Motor neuron (in vitro differentiated cells): Measurements from ENCODE around the gene TAF1B. TPM values are rescaled to one million over a fixed set of nuclear protein-coding genes. Genes with fewer than 3 reads are reported as not detected.
A peak's percentile ranks its signal among the peaks of the same experiment; 100 is the strongest.

ENCODE experiments used
- ATAC-seq, 8 experiments: fragments of 200-7000 bp; cut with Tn5 transposase; replicated peaks in 6 of 8; 2 replicates each; pipeline ENCODE4 v1.8.0; 2021; ENCODE audit warnings: mild to moderate bottlenecking in 8 of 8, moderate library complexity in 8 of 8
- H3K27ac ChIP-seq, 2 donors: fragments of 250-450 bp; sonication (Bioruptor Pico); 2 replicates each; pipeline ENCODE4 v1.9.0; 2021; ENCODE audit warnings: antibody characterized with exemption in 2 of 2, mild to moderate bottlenecking in 2 of 2, moderate library complexity in 1 of 2
- H3K4me1 ChIP-seq, 2 donors: fragments of 250-450 bp; sonication (Bioruptor Pico); replicated peaks in 1 of 2; 2 replicates each; pipeline ENCODE4 v1.6.1; 2021; ENCODE audit warnings: antibody characterized with exemption in 2 of 2, mild to moderate bottlenecking in 2 of 2, moderate library complexity in 1 of 2
- H3K4me3 ChIP-seq, 5 donors: fragments of 250-450 bp; sonication (Bioruptor Pico); 2 replicates each; pipeline ENCODE4 v1.9.0; 2021; ENCODE audit warnings: antibody characterized with exemption in 5 of 5, mild to moderate bottlenecking in 5 of 5, moderate library complexity in 4 of 5
- WGBS, 10 experiments: fragments of 450-650 bp; shearing (Covaris generic); methylation state at CpG; one replicate each; pipeline ENCODE4 v1.0.0; 2022; 5-methylcytosine and 5-hydroxymethylcytosine counted together
- in situ Hi-C, 9 experiments: fragments of 400-800 bp; cut with MboI; loops; one replicate each; pipeline ENCODE4 v1.15.0; 2021; ENCODE audit warnings: low sequenced_read_pairs in 9 of 9, low pct_unique_long_range_greater_than_20kb in 2 of 9; ENCODE audit not compliant: unreplicated experiment in 9 of 9
- total RNA-seq, 8 experiments: library from RNA; unstranded; fragments of 300-600 nt; gene quantifications; 2 replicates each; pipeline versions ENCODE4 v1.2.3 to v1.2.4, GENCODE V29; 2022

Gene TAF1B
- total RNA-seq, 8 experiments from 2014 or later: 11.8 to 33.1 (median 16.8) TPM

DNA sequence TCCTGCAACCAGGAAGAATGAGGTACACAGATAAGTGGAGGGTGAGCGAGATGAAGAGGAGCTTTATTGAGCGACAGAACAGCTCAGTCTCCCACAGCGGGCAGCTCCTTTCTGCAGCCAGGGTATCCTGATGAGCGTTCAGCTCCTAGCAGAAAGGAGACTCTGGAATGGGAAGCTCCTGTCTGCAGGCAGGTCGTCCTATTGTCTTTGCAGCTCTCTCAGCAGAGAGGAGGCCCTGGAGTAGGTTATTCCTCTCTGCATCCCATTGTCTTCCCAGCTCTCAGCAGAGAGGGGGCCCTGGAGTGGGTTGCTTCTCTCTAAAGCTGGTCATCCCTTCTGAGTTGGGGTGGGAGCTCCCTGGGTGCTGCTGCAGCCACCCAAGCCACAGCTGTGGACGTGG lies 41.2 kb downstream of the TAF1B start:
- Histone ChIP-seq H3K4me1 (no peaks in the 10 kb centered on the region), H3K27ac (no peak overlapping the region), H3K4me3 (no peak overlapping the region)
- 79 to 100% (median 100%) methylated on average over 1 to 5 of the region's 6 CpGs; no CpG with 5 or more reads in 2 of the 10 experiments for WGBS, 10 experiments
- ATAC-seq: no peak
- in situ Hi-C loops: no loop called here

DNA sequence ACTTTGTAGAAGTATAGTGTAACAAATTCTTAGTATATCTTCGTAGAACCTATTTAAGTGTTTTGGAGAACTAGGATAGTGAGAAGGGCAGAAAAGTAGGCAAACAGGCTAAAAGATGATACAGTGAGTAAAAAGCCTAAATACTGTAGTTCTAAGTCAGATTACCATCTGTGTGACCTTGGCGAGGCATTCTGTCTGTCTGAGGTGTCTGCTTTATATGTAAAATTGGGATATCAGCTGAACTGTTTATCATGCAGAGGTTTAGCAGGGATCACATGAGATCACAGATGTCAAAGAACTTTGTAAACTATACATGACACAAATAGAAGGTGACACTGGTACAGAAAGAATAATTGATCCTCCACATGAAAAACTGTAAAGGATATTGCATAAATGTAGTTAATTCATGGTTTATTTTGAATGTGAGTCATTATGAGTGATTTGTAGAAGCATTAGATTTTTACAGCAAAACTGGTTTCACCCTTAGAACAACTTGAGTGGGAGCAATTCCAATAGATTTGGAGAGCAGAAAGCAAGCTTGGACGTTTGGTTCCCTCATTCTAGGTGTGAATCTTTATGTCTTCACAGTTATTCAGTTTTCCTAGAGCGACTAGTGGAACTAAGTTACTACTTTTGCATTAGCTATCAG lies 41.9 kb downstream of the TAF1B start:
- no peaks in the 10 kb centered on the region for H3K4me1 ChIP-seq
- peak in 1 of 8 experiments; percentile 56 for ATAC-seq
- in situ Hi-C loops: no loop called here

DNA sequence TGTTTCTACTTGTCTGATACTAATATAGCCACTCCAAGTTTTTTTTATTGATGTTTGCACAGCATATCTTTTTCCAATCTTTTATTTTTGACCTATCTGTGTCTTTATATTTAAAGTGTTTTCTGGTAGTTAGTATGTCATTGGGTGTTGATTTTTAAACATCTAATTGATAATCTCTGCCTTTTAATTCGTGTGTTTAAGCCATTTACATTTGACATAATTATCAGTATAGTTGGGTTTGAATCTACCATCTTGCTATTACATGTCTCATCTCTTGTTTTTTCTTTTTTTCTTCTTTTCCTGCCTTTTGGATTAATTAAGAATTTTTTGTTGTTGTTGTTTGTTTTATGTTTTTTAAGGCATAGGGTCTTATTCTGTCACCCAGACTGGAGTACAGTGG lies 44.2 kb downstream of the TAF1B start:
- ATAC-seq: no peak
- Histone ChIP-seq H3K4me3 (no peak overlapping the region), H3K4me1 (no peaks in the 10 kb centered on the region), H3K27ac (no peak overlapping the region)
- in situ Hi-C loops: no loop called here
- 88 to 100% (median 100%) methylated on average over 1 of the region's 1 CpG; no CpG with 5 or more reads in 1 of the 10 experiments for WGBS, 10 experiments

More for the DNA sequence above, 41.9 kb downstream of the TAF1B start:
- 57 to 100% (median 84%) methylated on average over 1 to 4 of the region's 4 CpGs for WGBS, 10 experiments
- Histone ChIP-seq H3K27ac (no peak overlapping the region), H3K4me3 (no peak overlapping the region)

DNA sequence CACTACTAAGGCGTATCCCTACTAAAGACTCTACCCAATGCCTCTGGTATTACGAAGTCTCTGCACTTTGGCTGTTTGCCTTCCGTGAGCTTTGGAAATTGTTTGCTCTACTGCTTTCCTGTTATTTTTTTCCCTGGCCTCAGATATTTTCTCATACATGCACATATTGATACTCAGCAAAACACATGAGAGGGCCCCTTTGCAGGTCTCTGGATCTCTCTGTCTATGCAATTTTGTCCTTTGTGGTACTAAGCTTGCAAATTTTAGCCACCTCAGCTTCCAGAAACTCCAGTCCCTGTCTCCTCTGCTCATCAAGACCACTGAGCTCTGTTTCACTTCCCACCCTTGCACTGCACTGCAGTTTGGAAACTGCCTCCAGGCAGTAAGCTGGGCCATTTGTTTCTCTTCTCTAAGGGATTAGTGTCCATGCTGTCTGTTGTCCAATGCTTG lies 46.6 kb downstream of the TAF1B start:
- ATAC-seq: peak in 2 of 8 experiments; percentile 58 to 80
- Histone ChIP-seq H3K4me3 (no peak overlapping the region), H3K4me1 (no peaks in the 10 kb centered on the region), H3K27ac (no peak overlapping the region)
- 0 to 100% (median 10%) methylated on average over 1 to 3 of the region's 3 CpGs; no CpG with 5 or more reads in 1 of the 10 experiments for WGBS, 10 experiments
- in situ Hi-C loops: no loop called here

DNA sequence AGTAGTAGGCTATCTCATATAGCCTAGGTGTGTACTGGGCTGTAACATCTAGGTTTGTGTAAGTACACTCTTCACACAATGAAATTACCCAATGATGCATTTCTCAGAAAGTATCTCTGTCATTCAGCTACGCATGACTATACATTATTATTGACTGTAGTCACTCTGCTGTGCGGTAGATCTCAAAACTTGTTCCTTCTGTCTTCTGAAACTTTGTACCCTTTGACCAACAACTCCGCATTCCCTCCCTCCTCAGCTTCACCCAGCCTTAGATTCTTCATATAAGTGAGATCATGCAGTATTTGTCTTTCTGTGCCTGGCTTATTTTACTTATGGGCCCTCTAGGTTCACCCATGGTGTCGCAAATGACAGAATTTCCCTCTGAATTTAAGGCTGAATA lies 49.0 kb downstream of the TAF1B start:
- WGBS, 10 experiments: 94 to 100% (median 100%) methylated on average over 2 to 4 of the region's 4 CpGs; no CpG with 5 or more reads in 2 of the 10 experiments
- H3K4me3 ChIP-seq: no peak overlapping the region
- peaks cover 8 to 14% of the 10 kb centered on the region in 2 donors for H3K4me1 ChIP-seq
- no peak overlapping the region for H3K27ac ChIP-seq
- in situ Hi-C loops: no loop called here
- ATAC-seq: no peak

DNA sequence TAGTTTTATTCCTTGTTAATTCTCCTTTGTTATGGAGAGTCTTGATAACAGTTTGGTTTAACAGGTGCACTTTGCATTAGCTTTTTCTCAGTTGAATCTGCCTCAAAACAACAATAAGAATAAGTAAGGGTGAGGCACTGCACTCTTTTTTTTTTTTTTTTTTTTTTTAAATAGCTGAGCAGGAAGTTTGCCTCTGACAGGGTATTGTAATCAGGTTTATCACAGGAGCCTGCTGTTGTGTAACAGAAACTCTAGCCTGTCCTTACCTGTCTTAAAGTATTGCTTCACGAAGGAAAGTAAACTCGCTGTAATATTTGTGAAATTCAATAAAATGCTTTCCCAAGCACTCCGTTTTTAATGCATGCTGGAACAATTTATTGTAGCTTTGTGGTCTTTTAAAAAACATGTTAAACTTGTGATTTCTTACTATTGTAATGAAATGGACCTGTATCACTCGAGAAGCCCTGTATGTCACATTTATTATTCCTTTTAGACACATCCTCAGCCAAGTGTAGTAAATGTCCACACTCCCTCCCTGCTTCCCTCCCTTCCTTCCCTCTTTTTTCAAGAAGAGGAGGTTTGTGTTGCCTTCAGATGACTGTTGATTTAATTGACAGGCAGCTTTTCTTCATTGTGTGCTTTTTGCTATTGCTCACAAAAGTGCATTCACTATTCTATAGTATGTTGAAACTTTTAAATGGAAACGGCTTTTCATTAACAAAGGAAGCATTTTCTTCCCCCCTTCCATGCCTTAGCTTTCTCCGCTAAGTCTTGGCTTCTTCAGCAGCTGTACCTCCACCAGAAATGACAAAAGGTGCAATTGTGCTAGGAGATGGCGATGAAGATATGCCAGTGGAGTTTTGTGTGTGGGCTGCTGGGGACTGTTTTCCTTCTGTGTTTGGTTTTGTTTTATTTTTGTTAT lies 52.7 kb downstream of the TAF1B start:
- H3K27ac ChIP-seq: no peak overlapping the region
- ATAC-seq: peak in 5 of 8 experiments; percentile 35 to 81 (median 56)
- 8 to 90% (median 36%) methylated on average over 2 to 7 of the region's 7 CpGs for WGBS, 10 experiments
- no peak overlapping the region for H3K4me3 ChIP-seq
- in situ Hi-C loops: no loop called here
- peaks cover 10 to 25% of the 10 kb centered on the region in 2 donors for H3K4me1 ChIP-seq

DNA sequence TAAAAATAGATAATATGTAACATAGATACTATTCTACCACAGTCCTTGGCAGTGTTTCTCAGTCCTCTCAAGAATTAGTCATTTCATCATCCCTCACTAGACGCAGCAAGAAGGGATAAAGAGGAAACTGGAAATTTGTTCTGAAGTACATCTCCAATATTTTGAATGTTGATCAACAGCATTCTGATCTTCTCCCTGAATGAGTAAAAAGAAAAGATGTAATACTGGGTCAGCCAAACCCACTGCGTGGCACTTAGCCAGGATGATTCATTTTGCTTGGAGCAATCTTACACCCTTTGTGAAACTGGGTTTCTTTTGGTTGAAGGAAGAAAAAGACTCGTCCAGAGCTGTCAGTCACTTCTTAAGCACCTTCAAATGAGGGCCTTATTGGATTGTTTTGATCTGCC lies 54.1 kb downstream of the TAF1B start:
- Histone ChIP-seq H3K27ac (no peak overlapping the region), H3K4me3 (no peak overlapping the region), H3K4me1 (peaks cover 10 to 25% of the 10 kb centered on the region in 2 donors)
- peak in 5 of 8 experiments; percentile 16 to 97 (median 65) for ATAC-seq
- WGBS, 10 experiments: 0 to 65% (median 38%) methylated on average over 1 to 3 of the region's 3 CpGs; no CpG with 5 or more reads in 2 of the 10 experiments
- in situ Hi-C loops: no loop called here

DNA sequence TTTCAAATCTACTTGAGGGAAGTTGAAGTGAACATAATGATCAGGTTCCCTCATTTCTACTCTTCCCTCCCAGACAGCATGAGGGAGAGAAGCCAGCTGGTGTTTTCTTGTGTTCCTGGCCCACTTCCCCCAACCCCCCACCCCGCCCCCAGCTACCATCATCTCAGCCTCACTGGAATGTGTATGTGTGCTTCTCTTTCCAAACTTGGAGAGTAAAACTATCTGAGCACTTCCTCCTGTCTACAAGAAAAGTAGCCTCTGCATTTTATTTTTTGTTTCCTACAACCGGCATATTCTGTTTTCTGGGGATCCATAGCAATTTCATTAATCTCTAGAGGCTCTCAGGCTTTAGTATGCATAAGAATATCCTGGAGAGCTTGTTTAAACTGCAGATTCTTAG lies 54.6 kb downstream of the TAF1B start:
- Histone ChIP-seq H3K4me1 (peaks cover 10 to 25% of the 10 kb centered on the region in 2 donors), H3K4me3 (no peak overlapping the region), H3K27ac (no peak overlapping the region)
- in situ Hi-C loops: no loop called here
- ATAC-seq: peak in 4 of 8 experiments; percentile 16 to 27 (median 24)
- 0 to 100% (median 20%) methylated on average over 1 of the region's 2 CpGs; no CpG with 5 or more reads in 3 of the 10 experiments for WGBS, 10 experiments

DNA sequence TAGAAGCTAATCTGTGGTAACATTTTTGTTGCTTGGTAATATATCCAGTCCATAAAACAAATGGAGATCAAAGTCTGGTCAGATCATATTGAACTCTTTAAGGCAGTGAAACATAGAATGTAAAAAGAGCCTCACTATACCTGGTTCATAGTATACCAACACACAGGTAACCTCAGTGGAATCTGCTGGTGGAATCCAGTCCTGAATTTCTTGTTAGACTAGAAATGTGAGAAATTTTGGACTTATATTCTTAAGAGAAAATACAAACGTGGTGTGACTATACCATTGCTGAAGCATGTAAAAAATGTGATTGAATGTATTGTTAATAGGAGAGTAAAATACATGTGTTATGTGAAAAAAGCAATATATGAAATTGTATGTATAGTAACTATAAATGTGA lies 62.1 kb downstream of the TAF1B start:
- Histone ChIP-seq H3K4me3 (no peak overlapping the region), H3K4me1 (no peaks in the 10 kb centered on the region), H3K27ac (no peak overlapping the region)
- 11 to 100% (median 90%) methylated on average over 1 of the region's 1 CpG; no CpG with 5 or more reads in 1 of the 10 experiments for WGBS, 10 experiments
- ATAC-seq: no peak
- in situ Hi-C loops: no loop called here

DNA sequence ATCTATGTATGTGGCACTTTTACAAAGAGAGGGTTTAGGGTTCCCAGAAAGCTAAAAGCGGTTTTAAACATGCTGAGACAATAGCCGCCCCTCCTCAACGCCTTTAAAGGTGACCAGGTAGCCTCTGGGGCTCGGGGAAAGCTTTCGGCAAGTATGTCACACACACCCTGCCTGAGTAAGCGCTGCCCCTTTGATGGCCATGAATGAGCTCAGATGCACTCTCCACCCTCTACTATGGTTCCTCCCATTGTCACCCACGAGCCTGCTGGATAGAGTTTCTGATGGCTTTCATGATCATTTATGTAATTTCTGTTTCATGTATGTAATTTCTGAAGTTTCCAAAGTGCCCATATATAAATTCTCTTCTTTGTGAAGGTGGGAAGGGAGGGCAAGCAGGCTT lies 64.1 kb downstream of the TAF1B start:
- no peak overlapping the region for H3K4me3 ChIP-seq
- WGBS, 10 experiments: 83 to 100% (median 98%) methylated on average over 1 to 7 of the region's 7 CpGs; no CpG with 5 or more reads in 2 of the 10 experiments
- H3K4me1 ChIP-seq: peaks cover 2 to 6% of the 10 kb centered on the region in 2 donors
- no peak for ATAC-seq
- H3K27ac ChIP-seq: no peak overlapping the region
- in situ Hi-C loops: no loop called here

DNA sequence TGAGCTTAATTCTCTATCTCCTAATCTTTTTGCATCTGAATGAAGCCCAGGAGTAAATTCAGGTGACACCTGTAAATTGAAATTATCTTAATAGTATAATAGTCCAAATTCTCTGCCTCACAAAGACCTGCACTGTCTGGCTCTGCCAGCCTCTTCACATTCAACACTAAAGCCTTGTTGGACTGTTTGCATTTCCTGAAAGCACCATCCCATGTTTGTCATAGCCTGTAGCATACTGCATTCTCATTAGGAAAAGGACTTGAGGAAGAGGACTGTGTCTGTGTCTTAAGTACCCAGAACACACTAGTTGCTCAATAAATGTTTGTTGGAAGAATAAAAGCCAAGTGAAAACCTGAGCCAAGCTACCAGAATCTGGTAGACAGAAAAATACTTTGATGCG lies 65.4 kb downstream of the TAF1B start:
- Histone ChIP-seq H3K27ac (no peak overlapping the region), H3K4me1 (peaks cover 2 to 8% of the 10 kb centered on the region in 2 donors), H3K4me3 (no peak overlapping the region)
- 67 to 100% (median 100%) methylated on average over 1 of the region's 1 CpG; no CpG with 5 or more reads in 3 of the 10 experiments for WGBS, 10 experiments
- ATAC-seq: peak in 1 of 8 experiments; percentile 32
- in situ Hi-C loops: no loop called here

DNA sequence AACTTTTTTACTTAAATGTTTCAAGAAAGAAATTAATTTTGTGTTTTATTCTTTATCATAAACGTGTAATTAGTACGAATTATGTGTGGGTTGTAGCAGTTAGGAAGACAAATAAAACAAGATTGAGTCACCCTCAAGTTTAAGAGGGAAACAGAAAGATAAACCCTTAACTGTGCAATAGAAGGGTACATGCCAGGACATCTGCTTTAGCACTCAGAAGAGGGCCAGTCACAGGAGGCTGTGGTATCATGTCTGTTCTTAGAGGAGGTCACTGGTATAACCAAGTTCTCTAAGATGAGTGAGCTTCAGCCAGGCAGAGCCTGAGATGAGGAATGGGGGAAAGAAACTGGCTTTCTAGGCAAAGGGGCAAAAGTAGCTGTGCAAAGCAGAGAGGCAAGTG lies 65.8 kb downstream of the TAF1B start:
- Histone ChIP-seq H3K27ac (no peak overlapping the region), H3K4me3 (no peak overlapping the region), H3K4me1 (peaks cover 2 to 8% of the 10 kb centered on the region in 2 donors)
- WGBS, 10 experiments: 83 to 100% (median 94%) methylated on average over 2 of the region's 2 CpGs; no CpG with 5 or more reads in 1 of the 10 experiments
- no peak for ATAC-seq
- in situ Hi-C loops: no loop called here

DNA sequence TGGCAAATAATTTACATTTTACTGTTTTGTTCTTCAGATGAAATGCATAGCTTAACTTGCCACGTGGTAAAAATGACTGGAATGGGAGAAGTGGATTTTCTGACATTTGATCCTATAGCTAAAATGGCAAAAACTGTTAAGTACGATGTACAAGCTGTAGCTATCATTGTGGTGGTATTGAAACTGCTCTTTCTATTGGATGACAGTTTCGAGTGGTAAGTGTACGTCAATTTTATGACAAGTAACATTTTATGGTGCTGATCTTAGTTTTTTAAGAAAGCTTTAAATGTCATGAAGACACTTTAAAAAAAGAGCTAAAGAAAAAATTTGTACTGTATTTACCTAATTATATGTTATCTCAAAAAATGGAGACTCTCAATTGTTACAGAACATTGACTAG lies 67.4 kb downstream of the TAF1B start:
- no peak overlapping the region for H3K4me3 ChIP-seq
- H3K27ac ChIP-seq: no peak overlapping the region
- in situ Hi-C loops: no loop called here
- H3K4me1 ChIP-seq: peaks cover 2 to 8% of the 10 kb centered on the region in 2 donors
- no peak for ATAC-seq
- 50 to 95% (median 82%) methylated on average over 1 to 4 of the region's 4 CpGs for WGBS, 10 experiments
